HG02623 (cell line): Measurements from ENCODE around the gene IFNW1.
"Not testable (repeated sequence)": the region's sequence is repeated elsewhere in the genome, so short reads cannot be mapped to it uniquely, and the experiment has no call there.

ENCODE experiments used
- ATAC-seq: cut with Tn5 transposase; IDR thresholded peaks from one replicate; pipeline ENCODE4 v1.9.1; 2021; ENCODE audit warnings: moderate library complexity; ENCODE audit not compliant: unreplicated experiment

The IFNW1 gene

GRCh38 chr9:21141427-21141882 lies at the start of gene IFNW1:
IFNW1 (minus strand) TSS chr9:21141832; CDS start chr9:21141570, 262 bp downstream.
- ATAC-seq, result no peak

- not testable (repeated sequence) for ATAC-seq
Observed at GRCh38 chr9:21187487-21187886, 45.9 kb upstream of the IFNW1 start, which contains the start of gene IFNA4. IFNA4 (minus strand) TSS chr9:21187587; CDS start chr9:21187531, 56 bp downstream.

- peak; percentile 94 for ATAC-seq
Observed at GRCh38 chr9:21182810-21183736, 41.4 kb upstream of the IFNW1 start.

- no peak for ATAC-seq
Observed at GRCh38 chr9:21174671-21175070, 33.0 kb upstream of the IFNW1 start.

- ATAC-seq, result no peak
Observed at GRCh38 chr9:21172156-21172555, 30.5 kb upstream of the IFNW1 start.

GRCh38 chr9:21171351-21171750 lies 29.7 kb upstream of the IFNW1 start:
- no peak for ATAC-seq

- ATAC-seq, result not testable (repeated sequence)
Observed at GRCh38 chr9:21166560-21166959, 24.9 kb upstream of the IFNW1 start, which contains the start of gene IFNA21. IFNA21 (minus strand) TSS chr9:21166660; CDS start chr9:21166612, 48 bp downstream.

GRCh38 chr9:21165516-21165915 lies 23.9 kb upstream of the IFNW1 start:
- ATAC-seq, result no peak

- ATAC-seq, result peak; percentile 82
Observed at GRCh38 chr9:21160178-21160577, 18.5 kb upstream of the IFNW1 start.

- no peak for ATAC-seq
Observed at GRCh38 chr9:21155501-21155900, 13.9 kb upstream of the IFNW1 start.

GRCh38 chr9:21154018-21154608 lies 12.5 kb upstream of the IFNW1 start:
- ATAC-seq, result peak; percentile 83

- peak; percentile 21 for ATAC-seq
Observed at GRCh38 chr9:21153336-21154017, 11.8 kb upstream of the IFNW1 start.

GRCh38 chr9:21144603-21145002 lies 3.0 kb upstream of the IFNW1 start:
- peak; percentile 71 for ATAC-seq

GRCh38 chr9:21137020-21137419 lies 4.6 kb downstream of the IFNW1 start:
- no peak for ATAC-seq

GRCh38 chr9:21135736-21136135 lies 5.9 kb downstream of the IFNW1 start:
- ATAC-seq, result no peak

- not testable (repeated sequence) for ATAC-seq
Observed at GRCh38 chr9:21128186-21128585, 13.4 kb downstream of the IFNW1 start.

GRCh38 chr9:21121595-21122251 lies 19.9 kb downstream of the IFNW1 start:
- peak; percentile 60 for ATAC-seq

- peak; percentile 57 for ATAC-seq
Observed at GRCh38 chr9:21121079-21121478, 20.6 kb downstream of the IFNW1 start.

- ATAC-seq, result no peak
Observed at GRCh38 chr9:21119093-21119770, 22.4 kb downstream of the IFNW1 start.

GRCh38 chr9:21114311-21114710 lies 27.3 kb downstream of the IFNW1 start:
- no peak for ATAC-seq
